ENCODE data around the gene LACTB.

Gene LACTB

GRCh38 chr15:63157118-63157843, 35.6 kb downstream of the LACTB start, which contains the start of gene RPS27L (continued):
- TF ChIP-seq ZNF211 (tag by site-specific recombination; IDR thresholded peaks at IDR 0.05; ENCODE audit: low read depth) (no peak), ZIC2 (tag by site-specific recombination; IDR thresholded peaks at IDR 0.05) (peak; percentile 90), ZBTB20 (tag by site-specific recombination; IDR thresholded peaks at IDR 0.05) (peak; percentile 96), ZNF423 (tag by site-specific recombination; IDR thresholded peaks at IDR 0.05) (peak; percentile 96), ZNF585B (tag by site-specific recombination; IDR thresholded peaks at IDR 0.05) (no peak), ZNF146 (tag by site-specific recombination; IDR thresholded peaks at IDR 0.05) (no peak), ZFP41 (tag by site-specific recombination; IDR thresholded peaks at IDR 0.05; ENCODE audit: borderline replicate concordance) (no peak), ZNF366 (tag by site-specific recombination; conservative IDR thresholded peaks at IDR 0.05) (no peak), ZFP37 (tag by site-specific recombination; IDR thresholded peaks at IDR 0.05) (peak; percentile 88), BCL11A (tag by site-specific recombination; IDR thresholded peaks at IDR 0.05; ENCODE audit: low read depth) (peak; percentile 92; the same call in 1 of the 2 replicates), ZNF621 (tag by site-specific recombination; IDR thresholded peaks at IDR 0.05) (no peak), ZNF394 (tag by site-specific recombination; IDR thresholded peaks at IDR 0.05; ENCODE audit: borderline replicate concordance) (peak; percentile 93), GFI1B (tag by site-specific recombination; IDR thresholded peaks at IDR 0.05) (0 out of 2 replicates have a peak, but pooled peaks have one; percentile 2), ZNF544 (tag by site-specific recombination; IDR thresholded peaks at IDR 0.05) (no peak), ZNF664 (tag by site-specific recombination; IDR thresholded peaks at IDR 0.05) (no peak), ZNF311 (tag by site-specific recombination; IDR thresholded peaks at IDR 0.05; ENCODE audit: borderline replicate concordance) (no peak), SP7 (tag by site-specific recombination; IDR thresholded peaks at IDR 0.05) (peak; percentile 89), ZEB2 (tag by site-specific recombination; IDR thresholded peaks at IDR 0.05) (peak; percentile 86), ZNF704 (tag by site-specific recombination; IDR thresholded peaks at IDR 0.05) (no peak), GLI2 (tag by site-specific recombination; IDR thresholded peaks at IDR 0.05; ENCODE audit: borderline replicate concordance, low read depth) (no peak), ZNF626 (tag by site-specific recombination; IDR thresholded peaks at IDR 0.05) (no peak), ZNF529 (tag by site-specific recombination; IDR thresholded peaks at IDR 0.05; ENCODE audit: insufficient replicate concordance) (no peak), ZNF335 (tag by site-specific recombination; conservative IDR thresholded peaks at IDR 0.05) (peak; percentile 81), SP3 (tag by site-specific recombination; IDR thresholded peaks at IDR 0.05) (peak; percentile 86), FEZF1 (tag by site-specific recombination; IDR thresholded peaks at IDR 0.05) (peak; percentile 17; the same call in 1 of the 2 replicates), ZNF114 (tag by site-specific recombination; IDR thresholded peaks at IDR 0.05) (no peak), ZBTB26 (tag by site-specific recombination; optimal IDR thresholded peaks at IDR 0.05) (peak; percentile 74), SP2 (tag by site-specific recombination; IDR thresholded peaks at IDR 0.05) (peak; percentile 75), YY1 (tag by site-specific recombination; IDR thresholded peaks at IDR 0.05) (no peak; the same call in 1 of the 2 replicates)
- TF ChIP-seq, protein P1, sequence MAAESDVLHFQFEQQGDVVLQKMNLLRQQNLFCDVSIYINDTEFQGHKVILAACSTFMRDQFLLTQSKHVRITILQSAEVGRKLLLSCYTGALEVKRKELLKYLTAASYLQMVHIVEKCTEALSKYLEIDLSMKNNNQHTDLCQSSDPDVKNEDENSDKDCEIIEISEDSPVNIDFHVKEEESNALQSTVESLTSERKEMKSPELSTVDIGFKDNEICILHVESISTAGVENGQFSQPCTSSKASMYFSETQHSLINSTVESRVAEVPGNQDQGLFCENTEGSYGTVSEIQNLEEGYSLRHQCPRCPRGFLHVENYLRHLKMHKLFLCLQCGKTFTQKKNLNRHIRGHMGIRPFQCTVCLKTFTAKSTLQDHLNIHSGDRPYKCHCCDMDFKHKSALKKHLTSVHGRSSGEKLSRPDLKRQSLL (tag by site-specific recombination; IDR thresholded peaks at IDR 0.05) = no peak
- TF ChIP-seq, protein P2, sequence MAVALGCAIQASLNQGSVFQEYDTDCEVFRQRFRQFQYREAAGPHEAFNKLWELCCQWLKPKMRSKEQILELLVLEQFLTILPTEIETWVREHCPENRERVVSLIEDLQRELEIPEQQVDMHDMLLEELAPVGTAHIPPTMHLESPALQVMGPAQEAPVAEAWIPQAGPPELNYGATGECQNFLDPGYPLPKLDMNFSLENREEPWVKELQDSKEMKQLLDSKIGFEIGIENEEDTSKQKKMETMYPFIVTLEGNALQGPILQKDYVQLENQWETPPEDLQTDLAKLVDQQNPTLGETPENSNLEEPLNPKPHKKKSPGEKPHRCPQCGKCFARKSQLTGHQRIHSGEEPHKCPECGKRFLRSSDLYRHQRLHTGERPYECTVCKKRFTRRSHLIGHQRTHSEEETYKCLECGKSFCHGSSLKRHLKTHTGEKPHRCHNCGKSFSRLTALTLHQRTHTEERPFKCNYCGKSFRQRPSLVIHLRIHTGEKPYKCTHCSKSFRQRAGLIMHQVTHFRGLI (tag by site-specific recombination; IDR thresholded peaks at IDR 0.05) = peak; percentile 98
- TF ChIP-seq, protein P3, sequence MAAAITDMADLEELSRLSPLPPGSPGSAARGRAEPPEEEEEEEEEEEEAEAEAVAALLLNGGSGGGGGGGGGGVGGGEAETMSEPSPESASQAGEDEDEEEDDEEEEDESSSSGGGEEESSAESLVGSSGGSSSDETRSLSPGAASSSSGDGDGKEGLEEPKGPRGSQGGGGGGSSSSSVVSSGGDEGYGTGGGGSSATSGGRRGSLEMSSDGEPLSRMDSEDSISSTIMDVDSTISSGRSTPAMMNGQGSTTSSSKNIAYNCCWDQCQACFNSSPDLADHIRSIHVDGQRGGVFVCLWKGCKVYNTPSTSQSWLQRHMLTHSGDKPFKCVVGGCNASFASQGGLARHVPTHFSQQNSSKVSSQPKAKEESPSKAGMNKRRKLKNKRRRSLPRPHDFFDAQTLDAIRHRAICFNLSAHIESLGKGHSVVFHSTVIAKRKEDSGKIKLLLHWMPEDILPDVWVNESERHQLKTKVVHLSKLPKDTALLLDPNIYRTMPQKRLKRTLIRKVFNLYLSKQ (tag by site-specific recombination; IDR thresholded peaks at IDR 0.05; ENCODE audit: borderline replicate concordance) = no peak
- TF ChIP-seq, protein P4, sequence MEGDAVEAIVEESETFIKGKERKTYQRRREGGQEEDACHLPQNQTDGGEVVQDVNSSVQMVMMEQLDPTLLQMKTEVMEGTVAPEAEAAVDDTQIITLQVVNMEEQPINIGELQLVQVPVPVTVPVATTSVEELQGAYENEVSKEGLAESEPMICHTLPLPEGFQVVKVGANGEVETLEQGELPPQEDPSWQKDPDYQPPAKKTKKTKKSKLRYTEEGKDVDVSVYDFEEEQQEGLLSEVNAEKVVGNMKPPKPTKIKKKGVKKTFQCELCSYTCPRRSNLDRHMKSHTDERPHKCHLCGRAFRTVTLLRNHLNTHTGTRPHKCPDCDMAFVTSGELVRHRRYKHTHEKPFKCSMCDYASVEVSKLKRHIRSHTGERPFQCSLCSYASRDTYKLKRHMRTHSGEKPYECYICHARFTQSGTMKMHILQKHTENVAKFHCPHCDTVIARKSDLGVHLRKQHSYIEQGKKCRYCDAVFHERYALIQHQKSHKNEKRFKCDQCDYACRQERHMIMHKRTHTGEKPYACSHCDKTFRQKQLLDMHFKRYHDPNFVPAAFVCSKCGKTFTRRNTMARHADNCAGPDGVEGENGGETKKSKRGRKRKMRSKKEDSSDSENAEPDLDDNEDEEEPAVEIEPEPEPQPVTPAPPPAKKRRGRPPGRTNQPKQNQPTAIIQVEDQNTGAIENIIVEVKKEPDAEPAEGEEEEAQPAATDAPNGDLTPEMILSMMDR (tag by site-specific recombination; IDR thresholded peaks at IDR 0.05) = no peak
